GM19438 (cell line): Measurements from ENCODE around the gene MAD1L1.
A peak's percentile ranks its signal among the peaks of the same experiment; 100 is the strongest.
"Not testable (repeated sequence)": the region's sequence is repeated elsewhere in the genome, so short reads cannot be mapped to it uniquely, and the experiment has no call there.

Source experiments
- ATAC-seq: cut with Tn5 transposase; IDR thresholded peaks from one replicate; pipeline ENCODE4 v1.9.1; 2021; ENCODE audit warnings: low read depth; ENCODE audit not compliant: unreplicated experiment

MAD1L1 gene

GRCh38 chr7:1939434-1940401 lies 293.0 kb downstream of the MAD1L1 start:
- peak; percentile 33 for ATAC-seq

- ATAC-seq, result no peak
Observed at GRCh38 chr7:1938788-1939433, 293.8 kb downstream of the MAD1L1 start.

- ATAC-seq, result no peak
Observed at GRCh38 chr7:1937252-1937605, 295.5 kb downstream of the MAD1L1 start.

GRCh38 chr7:1936531-1937251 lies 296.1 kb downstream of the MAD1L1 start:
- ATAC-seq, result no peak

DNA sequence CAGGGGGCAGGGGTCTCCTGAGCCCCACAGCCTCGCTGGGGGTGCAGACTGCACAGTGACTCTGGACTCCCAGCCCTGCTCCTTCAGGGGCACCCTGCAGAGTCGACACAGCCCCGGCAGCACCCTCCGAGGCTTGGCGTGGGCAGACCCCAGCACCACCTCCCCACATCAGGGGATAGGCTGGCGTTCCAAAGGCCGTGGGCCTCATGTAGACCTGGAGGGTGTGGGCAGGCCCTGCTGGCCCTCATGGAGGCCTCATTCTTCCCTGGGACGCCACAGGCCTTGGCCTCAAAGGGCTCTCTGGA lies 296.8 kb downstream of the MAD1L1 start:
- ATAC-seq, result no peak

DNA sequence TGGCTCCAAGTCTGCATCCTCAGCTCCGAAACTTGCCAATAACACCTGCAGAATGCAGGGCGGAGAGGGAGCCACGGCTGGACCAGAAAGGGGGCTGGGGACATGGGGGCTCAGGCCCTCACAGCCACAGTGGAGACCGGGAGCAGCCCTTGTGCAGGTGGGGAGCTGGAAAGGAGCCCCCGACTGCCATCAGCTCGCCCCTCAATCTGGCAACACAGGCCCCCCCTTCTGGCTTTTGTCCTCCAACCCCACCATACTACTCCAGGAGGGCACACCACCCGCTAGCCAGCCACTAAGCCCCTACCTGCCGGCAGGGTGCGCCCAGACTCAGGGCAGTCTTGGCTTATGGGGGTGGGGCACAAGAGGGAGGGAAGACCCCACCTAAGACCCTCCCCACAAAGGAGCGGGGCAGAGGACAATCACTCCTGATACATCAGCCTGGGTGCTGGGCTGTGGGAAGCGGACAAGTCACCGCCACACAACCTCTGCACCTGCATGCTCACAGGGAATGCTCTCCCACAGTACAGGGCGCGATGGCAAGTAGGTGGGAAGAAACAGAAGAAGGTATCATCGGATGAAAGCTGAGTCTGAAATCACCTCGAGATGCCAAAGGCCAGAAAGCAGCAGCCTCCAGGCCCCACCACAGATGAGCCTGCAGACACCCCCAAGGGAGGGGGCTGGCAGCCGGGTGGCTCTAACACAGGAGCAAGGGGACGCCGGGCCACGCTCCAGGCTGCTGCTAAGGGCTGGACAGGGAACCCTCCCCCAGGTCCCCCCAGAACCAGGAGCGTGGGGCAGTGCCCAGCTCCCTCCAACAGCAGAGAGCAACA lies 297.4 kb downstream of the MAD1L1 start:
- ATAC-seq, result no peak

DNA sequence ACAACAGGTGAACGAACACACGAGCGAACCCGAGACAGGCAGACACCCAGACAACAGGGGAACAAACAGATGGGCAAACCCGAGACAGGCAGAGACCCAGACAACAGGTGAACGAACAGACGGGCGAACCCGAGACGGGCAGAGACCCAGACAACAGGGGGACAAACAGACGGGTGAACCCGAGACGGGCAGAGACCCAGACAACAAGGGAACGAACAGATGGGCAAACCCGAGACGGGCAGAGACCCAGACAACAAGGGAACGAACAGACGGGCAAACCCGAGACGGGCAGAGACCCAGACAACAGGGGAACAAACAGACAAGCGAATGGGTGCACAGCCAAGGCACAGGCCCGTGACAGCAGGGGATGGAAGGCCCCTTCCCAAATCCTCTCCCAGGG lies 298.0 kb downstream of the MAD1L1 start:
- no peak for ATAC-seq

DNA sequence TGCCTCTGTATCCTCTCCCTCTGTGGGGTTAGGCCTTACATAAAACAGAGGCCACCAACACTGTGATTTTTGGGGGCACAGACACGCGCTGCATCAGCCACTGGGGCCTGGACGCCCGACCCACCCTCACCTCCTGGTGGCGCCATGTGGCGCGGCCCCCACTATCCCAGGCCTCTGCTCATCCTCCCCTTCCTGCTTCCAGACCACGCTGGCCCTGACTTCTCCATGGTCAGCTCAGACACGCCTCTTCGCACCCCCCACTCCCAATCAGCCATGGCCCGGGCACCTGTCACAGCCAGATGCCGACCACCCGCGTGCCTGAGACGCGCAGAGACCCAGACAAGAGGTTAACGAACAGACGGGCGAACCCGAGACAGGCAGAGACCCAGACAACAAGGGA lies 298.7 kb downstream of the MAD1L1 start:
- ATAC-seq, result no peak

- no peak for ATAC-seq
Observed at GRCh38 chr7:1933066-1933750, 299.5 kb downstream of the MAD1L1 start.

DNA sequence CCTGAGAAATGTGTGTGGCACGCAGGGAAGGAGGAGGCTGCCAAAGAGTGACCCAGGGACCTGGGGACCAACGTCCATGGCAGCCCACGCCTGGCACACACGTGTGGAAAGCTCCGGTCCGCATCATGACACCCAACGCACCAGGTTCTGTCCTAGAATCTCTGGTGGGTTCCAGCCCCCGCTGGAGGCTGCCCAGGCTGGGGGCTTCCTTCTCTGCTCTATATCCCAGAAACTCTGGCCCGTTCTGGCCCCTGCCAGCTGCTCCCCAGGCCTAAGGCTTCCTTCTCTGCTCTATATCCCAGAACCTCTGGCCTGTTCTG lies 300.8 kb downstream of the MAD1L1 start:
- ATAC-seq, result no peak

GRCh38 chr7:1931256-1931950 lies 301.3 kb downstream of the MAD1L1 start:
- ATAC-seq, result no peak

- ATAC-seq, result no peak
Observed at GRCh38 chr7:1930381-1931065, 302.2 kb downstream of the MAD1L1 start.

GRCh38 chr7:1929349-1929925 lies 303.3 kb downstream of the MAD1L1 start:
- ATAC-seq, result not testable (repeated sequence)

DNA sequence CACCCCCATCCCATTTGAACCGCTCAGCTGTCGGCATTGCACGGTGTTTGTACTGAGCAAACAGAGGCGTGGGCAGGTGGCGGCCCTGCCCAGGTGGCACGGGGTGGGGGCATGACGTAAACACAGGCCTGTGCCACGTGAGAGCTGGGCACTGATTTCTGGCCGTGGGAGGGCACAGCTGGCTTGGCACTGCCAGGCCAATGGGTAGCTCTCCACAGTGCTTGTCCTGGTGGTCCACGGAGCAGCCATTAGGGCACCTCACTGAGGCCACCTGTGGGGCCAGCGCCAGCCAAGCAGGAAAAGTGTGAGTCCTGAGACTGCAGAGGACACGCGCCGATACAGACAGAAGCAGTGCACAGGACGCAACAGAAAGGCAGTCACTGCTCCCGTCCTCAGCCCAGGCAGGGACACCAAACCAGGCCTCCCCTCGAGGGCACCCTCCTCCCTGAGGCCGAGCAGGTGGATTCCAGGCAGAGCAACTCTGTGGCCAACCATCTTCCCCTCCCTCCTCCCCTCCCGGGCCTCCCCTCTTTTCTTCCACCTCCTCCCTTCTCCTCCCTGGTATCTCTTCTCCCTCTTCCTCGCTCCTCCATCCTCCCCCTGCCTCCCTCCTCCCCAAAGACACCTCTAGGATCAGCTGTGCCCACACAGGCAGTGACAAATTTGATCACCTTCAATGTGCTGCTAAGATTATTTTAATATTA lies 303.9 kb downstream of the MAD1L1 start:
- ATAC-seq, result no peak

- ATAC-seq, result no peak
Observed at GRCh38 chr7:1927937-1928644, 304.7 kb downstream of the MAD1L1 start.

DNA sequence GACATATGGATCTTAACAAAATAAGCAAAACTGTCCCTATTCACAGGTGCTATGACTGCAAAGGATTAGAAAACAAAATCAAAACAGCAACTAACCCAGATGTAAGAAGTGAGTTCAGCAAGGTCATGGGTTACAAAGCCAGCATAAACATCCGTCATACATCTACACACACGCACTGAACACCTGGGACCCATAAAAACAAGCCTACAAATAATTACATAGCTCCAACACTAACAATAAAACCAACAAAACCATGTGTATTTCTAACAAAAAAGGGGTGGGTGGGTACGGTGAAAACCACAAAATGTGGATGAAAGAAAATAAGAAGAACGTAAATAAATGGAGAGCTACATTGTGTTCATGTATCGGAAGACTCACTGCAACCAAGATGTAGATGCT lies 305.8 kb downstream of the MAD1L1 start:
- ATAC-seq, result no peak
